Activated T-cell treated with anti-CD3 and anti-CD28 coated beads for 24 hours (primary cell): ENCODE measurements around the gene C8G.

Experiments
- DNase-seq: peaks from one replicate; pipeline ENCODE4 v3.0.0-alpha.2; 2020; ENCODE audit warnings: low read depth

The C8G gene

GRCh38 chr9:136983167-136983566, 38.1 kb downstream of the C8G start:
- DNase-seq = no peak

- no peak for DNase-seq
These were observed 38.7 kb downstream of the C8G start for GRCh38 chr9:136983656-136984314.

- DNase-seq = no peak
These were observed 39.5 kb downstream of the C8G start for GRCh38 chr9:136984464-136985026.

DNA sequence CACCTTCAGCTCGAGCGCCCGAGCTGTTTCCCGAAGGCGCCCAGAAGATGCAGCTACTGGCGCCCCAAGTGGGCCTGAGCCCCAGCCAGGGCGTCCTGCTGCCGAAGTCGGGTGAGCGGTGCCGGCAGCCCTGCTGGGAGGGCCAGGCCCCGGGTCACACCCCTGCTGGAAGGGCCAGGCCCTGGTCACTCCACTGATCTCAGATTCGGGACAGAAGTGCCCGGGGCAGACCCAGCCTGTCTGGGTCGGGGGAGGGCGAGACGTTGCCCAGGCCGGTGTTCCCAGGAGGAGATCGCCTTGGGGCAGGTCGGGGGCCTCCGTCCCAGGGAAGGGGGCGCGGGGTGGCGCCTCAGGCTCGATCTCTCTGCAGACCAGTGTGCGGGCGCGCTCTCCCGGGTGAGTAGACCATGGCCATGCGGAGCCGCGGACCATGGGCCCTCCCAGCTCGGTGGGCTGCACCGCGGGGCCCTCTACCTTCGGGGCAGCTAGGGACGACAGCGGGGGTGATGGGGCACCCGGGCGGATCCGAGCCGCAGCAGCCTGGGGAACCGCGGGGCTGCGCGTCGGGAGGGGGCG, 40.1 kb downstream of the C8G start:
- no peak for DNase-seq

DNA sequence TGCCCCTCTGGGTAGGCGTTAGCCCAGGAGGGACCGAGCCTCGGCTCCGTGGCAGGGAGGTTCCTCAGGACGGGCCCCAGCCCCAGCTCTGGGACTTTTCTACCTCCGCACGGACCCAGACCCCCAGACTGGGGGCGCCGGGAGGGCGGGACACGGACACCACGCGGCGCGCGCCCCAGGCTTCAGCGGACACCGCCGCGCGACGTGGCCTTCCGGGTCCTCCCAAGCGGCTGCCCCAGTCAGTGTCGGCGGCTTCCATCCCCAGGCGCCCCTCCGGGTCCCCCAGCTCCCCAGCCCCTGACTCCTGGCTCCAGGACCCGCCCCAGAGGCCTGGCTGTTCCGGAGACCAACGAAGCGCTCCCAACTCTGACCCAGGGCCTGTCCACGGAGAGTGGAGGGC, 40.8 kb downstream of the C8G start:
- DNase-seq = no peak

GRCh38 chr9:136988872-136989271, 43.8 kb downstream of the C8G start:
- DNase-seq = no peak

- no peak for DNase-seq
These were observed 45.3 kb downstream of the C8G start for GRCh38 chr9:136990242-136990911.

- peak; percentile 90 for DNase-seq
These were observed 47.2 kb downstream of the C8G start, which contains the start of gene PAXX for GRCh38 chr9:136991993-136992818. Gene PAXX (plus strand): TSS chr9:136992422. CDS start chr9:136992444, 22 bp downstream.

GRCh38 chr9:136992819-136993369, 47.9 kb downstream of the C8G start:
- DNase-seq = no peak

DNA sequence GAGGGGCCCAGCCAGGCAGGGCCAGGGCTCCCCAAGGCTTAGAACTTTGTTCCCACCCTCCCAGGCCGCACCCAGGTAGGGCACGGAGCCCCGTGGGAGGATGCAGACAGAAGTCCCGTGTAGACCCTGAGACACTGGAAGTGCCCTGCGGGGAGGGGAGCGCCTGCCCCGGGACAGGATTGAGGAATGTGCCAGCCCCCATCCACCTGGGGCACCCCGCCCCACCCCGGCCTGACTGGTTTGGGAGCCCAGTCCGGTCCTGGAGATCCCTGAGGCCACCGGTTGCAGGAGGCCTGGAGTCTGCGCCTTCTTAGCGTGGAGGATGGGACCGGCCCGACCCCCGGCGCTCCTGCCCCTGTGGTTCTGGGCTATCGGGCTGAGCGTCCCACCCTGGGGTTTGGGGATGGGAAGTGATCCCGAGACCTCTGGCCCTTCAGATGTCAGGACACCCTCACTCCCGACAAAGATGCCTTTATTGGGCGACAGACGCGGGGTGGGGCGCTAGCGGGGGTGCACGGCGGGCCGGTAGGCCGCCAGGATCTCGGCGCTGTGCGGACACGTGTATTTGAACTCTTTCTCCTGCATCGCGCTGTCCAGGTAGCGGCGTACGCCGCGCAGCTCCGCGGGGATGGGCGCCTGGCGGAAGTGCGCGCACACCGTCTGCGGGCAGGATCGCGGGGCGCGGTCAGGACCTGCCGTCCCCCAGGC, 49.3 kb downstream of the C8G start:
- DNase-seq = no peak

GRCh38 chr9:136994888-136995230, 49.8 kb downstream of the C8G start:
- DNase-seq = no peak

DNA sequence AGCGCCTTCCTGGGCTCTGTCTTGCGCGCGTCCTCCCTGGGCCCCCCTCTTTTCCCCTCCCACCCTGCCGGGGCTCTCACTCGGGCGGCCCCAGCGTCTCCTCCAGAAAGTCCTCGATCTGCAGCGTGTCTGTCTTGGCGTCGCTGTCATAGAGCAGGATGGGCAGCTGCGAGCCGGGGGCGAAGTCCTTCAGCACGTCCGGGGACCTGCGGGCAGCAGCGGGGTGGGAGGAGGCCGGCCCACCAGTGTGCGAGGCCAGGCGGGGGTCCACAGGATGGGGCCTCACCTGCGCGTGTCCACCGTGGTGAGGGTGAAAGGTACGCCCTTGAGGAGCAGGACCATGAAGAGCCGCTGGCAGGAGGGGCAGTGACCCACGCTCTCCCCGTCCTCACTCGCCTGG, 50.3 kb downstream of the C8G start:
- no peak for DNase-seq

GRCh38 chr9:136995772-136996311, 50.8 kb downstream of the C8G start:
- DNase-seq = no peak
